Panc1 (cell line): ENCODE measurements around the gene POLR2A. TPM values are rescaled to one million over a fixed set of nuclear protein-coding genes. Genes with fewer than 3 reads are reported as not detected.

Experiments used
- ATAC-seq: fragments of 200-7000 bp; cut with Tn5 transposase; 2 replicates; pipeline ENCODE4 v1.9.1; 2020; ENCODE audit warnings: mild to moderate bottlenecking, moderate library complexity
- BruUV-seq: library from RNA; stranded (reverse); fragments of 400-500 nt; replicated peaks from 2 replicates; lab custom pipeline; 2021; lab: Mats Ljungman, UMichigan
- CTCF ChIA-PET: fragments of 300-600 bp; sonication (Branson Sonifier 250); formaldehyde crosslinking; loops from one replicate; lab custom pipeline; 2022; ENCODE audit warnings: antibody characterized with exemption; lab: Charles Lee
- POLR2A ChIA-PET: fragments of 300-600 bp; sonication (Branson Sonifier 250); formaldehyde crosslinking; loops from one replicate; lab custom pipeline; 2022; ENCODE audit warnings: antibody characterized with exemption; lab: Charles Lee
- DNase-seq: peaks from one replicate; pipeline ENCODE4 v3.0.0-alpha.2; 2010; ENCODE audit warnings: low read depth, low spot score
- H3K27ac ChIP-seq: 2 replicates; pipeline ENCODE4 v1.5.1; 2011; ENCODE audit warnings: mild to moderate bottlenecking, low read length, inconsistent platforms
- H3K27me3 ChIP-seq: fragments of 200-500 bp; sonication (Bioruptor generic); 2 replicates; pipeline ENCODE4 v1.6.0; 2014; ENCODE audit warnings: low read length, inconsistent platforms; ENCODE audit not compliant: control insufficient read depth, insufficient read depth
- H3K36me3 ChIP-seq: fragments of 200-500 bp; sonication (Bioruptor generic); 2 replicates; pipeline ENCODE4 v1.5.1; 2014; ENCODE audit warnings: inconsistent platforms, mild to moderate bottlenecking, low read length, moderate library complexity; ENCODE audit not compliant: control insufficient read depth, insufficient read depth
- H3K4me1 ChIP-seq: 2 replicates; pipeline ENCODE4 v1.5.1; 2011; ENCODE audit warnings: inconsistent platforms, mild to moderate bottlenecking, low read length, moderate library complexity; ENCODE audit not compliant: control insufficient read depth, insufficient read depth
- H3K4me3 ChIP-seq, 2 experiments: 2 replicates each; pipeline ENCODE4 v1.5.1; 2011 to 2012; ENCODE audit warnings: low read depth in 2 of 2, low read length in 2 of 2, mild to moderate bottlenecking in 2 of 2, inconsistent platforms in 1 of 2, moderate library complexity in 1 of 2
- H3K9me3 ChIP-seq: fragments of 200-500 bp; sonication (Bioruptor generic); 2 replicates; pipeline ENCODE4 v1.5.1; 2014; ENCODE audit warnings: low read depth, mild to moderate bottlenecking, inconsistent platforms, low read length, moderate library complexity; ENCODE audit not compliant: control insufficient read depth, insufficient read depth
- CTCF ChIP-seq: fragments of 450-650 bp; IDR thresholded peaks from 2 replicates; pipeline ENCODE4 v1.5.1; 2017; ENCODE audit warnings: mild to moderate bottlenecking
- POLR2AphosphoS5 ChIP-seq: IDR thresholded peaks from 2 replicates; pipeline ENCODE4 v1.6.1; 2012; ENCODE audit warnings: mild to moderate bottlenecking, low read depth, low read length, moderate library complexity
- REST ChIP-seq, 2 experiments: IDR thresholded peaks; 2 replicates each; pipeline ENCODE4 v1.6.1; 2011 to 2012; ENCODE audit warnings: low read depth in 2 of 2, control low read depth in 1 of 2, low read length in 1 of 2, mild to moderate bottlenecking in 1 of 2, moderate library complexity in 1 of 2; ENCODE audit not compliant: insufficient read depth in 1 of 2
- SIN3A ChIP-seq: IDR thresholded peaks from 2 replicates; pipeline ENCODE4 v1.6.1; 2012; ENCODE audit warnings: low read depth, mild to moderate bottlenecking, low read length, moderate library complexity, borderline replicate concordance; ENCODE audit not compliant: insufficient read depth
- TCF7L2 ChIP-seq: IDR thresholded peaks from 2 replicates; pipeline ENCODE4 v1.6.1; 2011; ENCODE audit warnings: mild to moderate bottlenecking, low read depth, low read length, inconsistent platforms
- in situ Hi-C: cut with HindIII; loops from 2 replicates; pipeline ENCODE4 v1.10.0; 2016; ENCODE audit warnings: low sequenced_read_pairs, low pct_unique_long_range_greater_than_20kb
- intact Hi-C: fragments of 100-400 bp; cut with micrococcal nuclease; formaldehyde crosslinking; loops from one replicate; pipeline ENCODE4 v1.10.0; 2022; ENCODE audit not compliant: unreplicated experiment
- total RNA-seq: library from RNA; stranded (reverse); gene quantifications from one replicate; pipeline ENCODE4 v1.2.1, GENCODE V29; 2021; ENCODE audit not compliant: unreplicated experiment

POLR2A gene
- total RNA-seq, 1 experiment from 2014 or later: 181 TPM

GRCh38 chr17:7497228-7497627 is 13.1 kb downstream of the POLR2A start:
- no peak for ATAC-seq
- intact Hi-C loops: no loop called here
- POLR2A ChIA-PET: no interaction called here

GRCh38 chr17:7497636-7498035 is 13.5 kb downstream of the POLR2A start:
- Histone ChIP-seq H3K27me3 (no peaks in the 10 kb centered on the region), H3K9me3 (no peaks in the 10 kb centered on the region), H3K4me1 (no peaks in the 10 kb centered on the region), H3K27ac (no peak overlapping the region), H3K36me3 (peaks cover 34% of the 10 kb centered on the region), H3K4me3 (no peak overlapping the region)
- DNase-seq (no peak), ATAC-seq (no peak)
- BruUV-seq: no TSS peak
- intact Hi-C loops: no loop called here
- TF ChIP-seq POLR2AphosphoS5 (no peak), TCF7L2 (no peak), CTCF (no peak)
- in situ Hi-C loops: no loop called here
- ChIA-PET CTCF (no interaction called here), POLR2A (interaction anchor here (0.6 kb wide), 1 partner anchor 43 kb away, joined by 3 read pairs; no protein-coding TSS in a partner anchor)

More at GRCh38 chr17:7497228-7497627, 13.1 kb downstream of the POLR2A start:
- no peaks in the 10 kb centered on the region for H3K27me3 ChIP-seq
- TF ChIP-seq REST (IDR thresholded peaks at IDR 0.05; ENCODE audit: insufficient read depth in 1 of 2, low read depth in 2 of 2, low read length in 1 of 2) (no peak), TCF7L2 (no peak), CTCF (no peak), POLR2AphosphoS5 (no peak), SIN3A (no peak)
- H3K4me1 ChIP-seq: no peaks in the 10 kb centered on the region
- H3K27ac ChIP-seq: no peak overlapping the region
- no peaks in the 10 kb centered on the region for H3K9me3 ChIP-seq
- no peak overlapping the region for H3K4me3 ChIP-seq
- CTCF ChIA-PET: no interaction called here
- DNase-seq: no peak
- no TSS peak for BruUV-seq
- in situ Hi-C loops: no loop called here
- H3K36me3 ChIP-seq: peaks cover 31% of the 10 kb centered on the region
